22Rv1 (cell line): ENCODE data around the gene FAM3A.

Experiments used
- CTCF ChIP-seq: fragments of 450-650 bp; IDR thresholded peaks from 2 replicates; pipeline ENCODE4 v1.5.1; 2017; ENCODE audit warnings: mild to moderate bottlenecking
- ZFX ChIP-seq: fragments of 450-650 bp; IDR thresholded peaks from 2 replicates; pipeline ENCODE4 v1.6.1; 2017; ENCODE audit warnings: antibody characterized with exemption, borderline replicate concordance

- TF ChIP-seq CTCF = no peak
- no peak for TF ChIP-seq ZFX
Observed at GRCh38 chrX:154466907-154467306, 49.1 kb downstream of the FAM3A start.
